ENCODE measurements around the gene LCLAT1.

DNA sequence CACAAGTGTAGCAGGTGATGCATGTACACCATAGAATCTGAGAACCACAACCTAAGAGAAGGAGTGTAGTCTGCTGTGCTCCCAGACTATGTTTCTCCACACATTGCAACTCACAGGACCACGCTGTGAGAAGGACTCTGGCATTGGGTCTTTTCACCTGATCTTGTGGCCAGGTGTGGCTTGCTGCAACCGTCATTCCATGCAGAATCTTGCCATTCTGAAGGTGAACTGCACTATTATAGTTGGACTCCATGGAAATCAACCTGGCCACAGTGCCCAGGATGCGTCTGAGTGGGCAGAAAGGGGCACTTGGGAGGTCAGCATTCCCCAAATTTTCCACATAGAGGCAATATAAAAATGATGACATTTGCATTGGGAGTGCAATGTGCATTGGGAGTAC is 237.9 kb downstream of the LCLAT1 start:
- TF ChIP-seq POLR2A (IDR thresholded peaks at IDR 0.05; ENCODE audit: low read depth, low read length) (no peak), POLR2AphosphoS5 (IDR thresholded peaks at IDR 0.05; ENCODE audit: low read depth, low read length) (no peak)

All from GM12892 (cell line).